ENCODE measurements around the gene PIP5KL1. TPM values are rescaled to one million over a fixed set of nuclear protein-coding genes. Genes with fewer than 3 reads are reported as not detected.

PIP5KL1 gene
- total and polyA plus RNA-seq, 4 donors, result 2.0 to 9.0 (median 4.9) TPM

DNA sequence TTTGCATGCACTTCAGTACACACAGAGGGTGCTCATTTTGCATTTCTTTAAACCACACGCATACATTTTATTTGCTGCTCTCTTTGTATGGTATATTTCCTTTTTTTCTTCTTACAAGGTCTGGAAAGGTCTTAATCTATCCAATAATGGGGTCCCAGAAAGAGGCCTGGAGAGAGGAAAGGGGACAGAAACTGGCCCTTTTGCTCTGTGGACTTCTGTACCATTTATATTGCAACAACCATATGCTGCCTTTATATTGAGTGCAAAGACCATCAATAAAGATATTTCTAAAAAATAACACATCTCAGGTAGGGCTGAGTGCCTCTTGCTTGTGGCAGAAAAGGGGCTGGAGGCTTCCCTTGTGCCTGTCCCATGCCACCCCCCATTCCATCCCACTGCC lies 22.6 kb upstream of the PIP5KL1 start:
- H3K4me1 ChIP-seq (ENCODE audit: control insufficient read depth in 5 of 5, insufficient read depth in 5 of 5, low read length in 5 of 5), result peaks cover 0 to 9% (median 4%) of the 10 kb centered on the region in 5 donors
- ATAC-seq (ENCODE audit: insufficient read depth, low FRiP score) (no peak), DNase-seq (no peak)
- no peak overlapping the region for H3K9ac ChIP-seq (ENCODE audit: insufficient read depth in 1 of 2, low read length in 2 of 2)
- TF ChIP-seq, protein P1, sequence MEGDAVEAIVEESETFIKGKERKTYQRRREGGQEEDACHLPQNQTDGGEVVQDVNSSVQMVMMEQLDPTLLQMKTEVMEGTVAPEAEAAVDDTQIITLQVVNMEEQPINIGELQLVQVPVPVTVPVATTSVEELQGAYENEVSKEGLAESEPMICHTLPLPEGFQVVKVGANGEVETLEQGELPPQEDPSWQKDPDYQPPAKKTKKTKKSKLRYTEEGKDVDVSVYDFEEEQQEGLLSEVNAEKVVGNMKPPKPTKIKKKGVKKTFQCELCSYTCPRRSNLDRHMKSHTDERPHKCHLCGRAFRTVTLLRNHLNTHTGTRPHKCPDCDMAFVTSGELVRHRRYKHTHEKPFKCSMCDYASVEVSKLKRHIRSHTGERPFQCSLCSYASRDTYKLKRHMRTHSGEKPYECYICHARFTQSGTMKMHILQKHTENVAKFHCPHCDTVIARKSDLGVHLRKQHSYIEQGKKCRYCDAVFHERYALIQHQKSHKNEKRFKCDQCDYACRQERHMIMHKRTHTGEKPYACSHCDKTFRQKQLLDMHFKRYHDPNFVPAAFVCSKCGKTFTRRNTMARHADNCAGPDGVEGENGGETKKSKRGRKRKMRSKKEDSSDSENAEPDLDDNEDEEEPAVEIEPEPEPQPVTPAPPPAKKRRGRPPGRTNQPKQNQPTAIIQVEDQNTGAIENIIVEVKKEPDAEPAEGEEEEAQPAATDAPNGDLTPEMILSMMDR (IDR thresholded peaks at IDR 0.05; ENCODE audit: control extremely low read depth, extremely low read depth), result no peak
- H3K27ac ChIP-seq (ENCODE audit: low read depth in 1 of 2, low read length in 1 of 2), result no peak overlapping the region
- H3K27me3 ChIP-seq (ENCODE audit: control insufficient read depth in 3 of 3, insufficient read depth in 3 of 3, low read length in 2 of 3), result no peaks in the 10 kb centered on the region
- H3K9me3 ChIP-seq (ENCODE audit: control insufficient read depth in 4 of 4, insufficient read depth in 3 of 4, low read length in 3 of 4), result no peaks in the 10 kb centered on the region
- no peaks in the 10 kb centered on the region for H3K36me3 ChIP-seq (ENCODE audit: control insufficient read depth in 4 of 4, insufficient read depth in 4 of 4, low read length in 4 of 4)
- 94 to 100% methylated on average over 1 of the region's 1 CpG for whole genome bisulfite sequencing, 2 donors
- no peak overlapping the region for H3K4me3 ChIP-seq

DNA sequence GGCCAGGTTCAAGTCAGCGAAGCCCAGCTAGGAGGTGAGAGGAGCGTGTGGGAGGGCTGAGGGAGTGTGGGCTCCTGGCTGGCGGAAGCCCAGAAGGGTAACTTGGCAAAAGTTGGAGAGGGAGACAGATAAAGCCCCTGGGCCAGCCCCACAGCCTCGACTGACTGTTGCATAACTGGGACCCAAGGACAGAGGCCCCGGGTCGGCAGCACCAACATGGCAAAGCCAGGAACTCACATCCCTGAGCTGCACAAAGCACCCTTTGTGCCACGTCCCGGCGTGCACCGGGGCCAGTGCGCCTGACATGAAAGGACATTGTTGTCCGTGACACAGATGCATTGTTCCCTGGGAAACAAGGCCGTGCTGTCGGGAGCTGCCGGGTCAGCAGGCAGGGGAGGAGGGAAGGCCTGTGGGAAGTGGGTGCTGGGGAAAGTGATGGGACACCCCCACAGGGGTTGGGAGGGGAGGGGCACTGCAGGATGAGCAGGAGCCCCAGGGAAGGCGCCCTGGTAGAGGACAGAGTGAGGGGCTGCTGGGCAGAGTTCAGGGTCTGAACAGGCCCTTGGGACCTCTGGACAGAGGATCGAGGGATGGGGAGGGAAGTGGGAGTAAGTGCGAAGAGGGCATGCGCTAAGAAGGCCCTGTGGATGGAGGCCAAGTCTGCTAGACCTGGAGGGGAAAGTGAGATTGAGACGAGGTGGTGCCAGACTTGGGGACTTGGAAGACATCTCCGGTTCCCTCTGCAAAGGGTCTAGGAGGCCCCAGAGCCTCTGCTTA lies 20.1 kb upstream of the PIP5KL1 start:
- ATAC-seq (ENCODE audit: insufficient read depth, low FRiP score), result no peak
- peak in 2 of 3 donors; percentile 65 to 67 for DNase-seq
- Histone ChIP-seq H3K9me3 (ENCODE audit: control insufficient read depth in 4 of 4, insufficient read depth in 3 of 4, low read length in 3 of 4) (no peaks in the 10 kb centered on the region), H3K36me3 (ENCODE audit: control insufficient read depth in 4 of 4, insufficient read depth in 4 of 4, low read length in 4 of 4) (peaks cover 0 to 12% (median 5%) of the 10 kb centered on the region in 4 donors), H3K27ac (ENCODE audit: low read depth in 1 of 2, low read length in 1 of 2) (peak overlapping the region in 1 of 2 donors; percentile 84), H3K4me1 (ENCODE audit: control insufficient read depth in 5 of 5, insufficient read depth in 5 of 5, low read length in 5 of 5) (peaks cover 0 to 21% (median 4%) of the 10 kb centered on the region in 5 donors), H3K9ac (ENCODE audit: insufficient read depth in 1 of 2, low read length in 2 of 2) (no peak overlapping the region), H3K4me3 (no peak overlapping the region), H3K27me3 (ENCODE audit: control insufficient read depth in 3 of 3, insufficient read depth in 3 of 3, low read length in 2 of 3) (no peaks in the 10 kb centered on the region)
- WGBS, 2 donors, result 79 to 80% methylated on average over 21 of the region's 21 CpGs
- TF ChIP-seq, protein P1 (IDR thresholded peaks at IDR 0.05; ENCODE audit: control extremely low read depth, extremely low read depth), result no peak

DNA sequence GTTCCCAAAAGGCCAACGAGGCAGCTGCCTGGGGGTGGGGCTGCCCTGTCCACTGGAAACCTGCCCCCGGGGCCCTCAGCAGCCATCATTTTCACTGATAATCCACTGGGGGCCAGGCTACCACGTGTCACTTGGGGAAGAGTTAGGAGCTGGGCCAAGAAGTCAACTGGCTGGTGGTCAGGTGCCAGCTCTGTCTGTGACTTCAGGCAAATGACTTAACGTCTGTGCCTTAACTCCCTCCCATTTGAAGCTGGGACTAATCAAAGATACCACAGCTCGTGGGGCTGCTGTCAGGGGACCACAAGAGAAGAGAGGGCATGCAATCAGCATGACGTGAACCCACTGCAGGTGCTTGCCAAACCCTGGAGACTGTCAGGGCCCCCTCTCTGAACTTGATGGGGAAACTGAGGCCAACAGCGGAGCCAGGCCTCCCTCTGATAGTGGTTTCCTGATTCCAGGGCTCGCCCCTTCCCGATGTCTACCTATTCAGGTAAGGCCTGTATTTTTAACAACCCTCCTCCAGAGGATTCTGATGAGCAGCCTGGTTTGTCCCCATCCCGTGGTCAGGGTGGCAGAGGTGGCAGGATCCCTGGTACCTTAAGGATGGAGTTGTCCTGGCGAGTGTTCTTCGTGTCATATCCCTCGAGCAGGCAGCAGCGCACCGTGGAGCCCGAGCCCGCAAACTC lies 19.4 kb upstream of the PIP5KL1 start:
- peaks cover 0 to 13% (median 10%) of the 10 kb centered on the region in 4 donors for H3K36me3 ChIP-seq (ENCODE audit: control insufficient read depth in 4 of 4, insufficient read depth in 4 of 4, low read length in 4 of 4)
- no peaks in the 10 kb centered on the region for H3K9me3 ChIP-seq (ENCODE audit: control insufficient read depth in 4 of 4, insufficient read depth in 3 of 4, low read length in 3 of 4)
- no peaks in the 10 kb centered on the region for H3K27me3 ChIP-seq (ENCODE audit: control insufficient read depth in 3 of 3, insufficient read depth in 3 of 3, low read length in 2 of 3)
- no peak overlapping the region for H3K4me3 ChIP-seq
- TF ChIP-seq, protein P1 (IDR thresholded peaks at IDR 0.05; ENCODE audit: control extremely low read depth, extremely low read depth), result no peak
- peaks cover 0 to 21% (median 3%) of the 10 kb centered on the region in 5 donors for H3K4me1 ChIP-seq (ENCODE audit: control insufficient read depth in 5 of 5, insufficient read depth in 5 of 5, low read length in 5 of 5)
- ATAC-seq (ENCODE audit: insufficient read depth, low FRiP score) (no peak), DNase-seq (no peak)
- 85 to 86% methylated on average over 17 of the region's 17 CpGs for WGBS, 2 donors
- no peak overlapping the region for H3K9ac ChIP-seq (ENCODE audit: insufficient read depth in 1 of 2, low read length in 2 of 2)
- H3K27ac ChIP-seq (ENCODE audit: low read depth in 1 of 2, low read length in 1 of 2), result peak overlapping the region in 1 of 2 donors; percentile 84
